Measurements from ENCODE around the gene PRKCQ. TPM values are rescaled to one million over a fixed set of nuclear protein-coding genes. Genes with fewer than 3 reads are reported as not detected.

PRKCQ gene
- total and polyA plus RNA-seq, 3 experiments from 2014 or later: 44.1 to 55.3 (median 46.7) TPM

- H3K27ac ChIP-seq (ENCODE audit: low read depth, low read length): no peak overlapping the region
- DNase-seq: no peak
- peak overlapping the region; percentile 76 to 94 (median 86) for H3K27ac Mint-ChIP-seq
Measured at GRCh38 chr10:6561552-6561951, 18.5 kb downstream of the PRKCQ start.

GRCh38 chr10:6558759-6559461, 21.2 kb downstream of the PRKCQ start:
- H3K27ac Mint-ChIP-seq: peak overlapping the region; percentile 81 to 99 (median 94)
- H3K9me3 Mint-ChIP-seq: no peaks in the 10 kb centered on the region
- H3K27me3 Mint-ChIP-seq: no peaks in the 10 kb centered on the region
- peaks cover 87 to 96% (median 94%) of the 10 kb centered on the region in 3 donors for H3K4me1 Mint-ChIP-seq
- peak overlapping the region; percentile 53 to 90 (median 84) for H3K4me3 Mint-ChIP-seq
- Histone ChIP-seq H3K27me3 (ENCODE audit: insufficient read depth, low read length, poor library complexity, severe bottlenecking) (no peaks in the 10 kb centered on the region), H3K9me3 (ENCODE audit: low read length) (no peaks in the 10 kb centered on the region), H3K4me3 (ENCODE audit: low read length) (no peak overlapping the region), H3K36me3 (ENCODE audit: insufficient read depth, low read length) (no peaks in the 10 kb centered on the region), H3K4me1 (ENCODE audit: insufficient read depth, low read length) (peaks cover 91% of the 10 kb centered on the region), H3K27ac (ENCODE audit: low read depth, low read length) (peak overlapping the region; percentile 20)
- POLR2A ChIA-PET: interaction anchor here (1.4 to 1.7 kb wide), 4 partner anchors 16 to 28 kb away, joined by 4 to 10 read pairs (median 8); no protein-coding TSS in a partner anchor
- CTCF ChIA-PET: interaction anchor here (0.8 to 2.5 kb wide), 10 partner anchors 9 to 108 kb away, joined by 3 to 8 read pairs (median 4); no protein-coding TSS in a partner anchor
- H3K36me3 Mint-ChIP-seq: peaks cover 11 to 37% (median 19%) of the 10 kb centered on the region in 3 donors
- DNase-seq: peak in 1 of 5 donors; percentile 58

More at GRCh38 chr10:6561552-6561951, 18.5 kb downstream of the PRKCQ start:
- Mint-ChIP-seq H3K4me3 (peak overlapping the region in 6 of 7 donors; percentile 16 to 72 (median 54)), H3K27me3 (no peaks in the 10 kb centered on the region), H3K4me1 (peaks cover 88 to 96% (median 94%) of the 10 kb centered on the region in 3 donors), H3K36me3 (peaks cover 11 to 44% (median 15%) of the 10 kb centered on the region in 3 donors), H3K9me3 (no peaks in the 10 kb centered on the region)
- ChIA-PET POLR2A (interaction anchor here (0.5 to 0.6 kb wide), 2 partner anchors 31 to 45 kb away, joined by 3 read pairs; no protein-coding TSS in a partner anchor), CTCF (interaction anchor here (2.3 kb wide), 1 partner anchor 15 kb away, joined by 9 read pairs; no protein-coding TSS in a partner anchor)
- Histone ChIP-seq H3K36me3 (ENCODE audit: insufficient read depth, low read length) (no peaks in the 10 kb centered on the region), H3K4me3 (ENCODE audit: low read length) (no peak overlapping the region), H3K4me1 (ENCODE audit: insufficient read depth, low read length) (peaks cover 90% of the 10 kb centered on the region), H3K9me3 (ENCODE audit: low read length) (no peaks in the 10 kb centered on the region), H3K27me3 (ENCODE audit: insufficient read depth, low read length, poor library complexity, severe bottlenecking) (no peaks in the 10 kb centered on the region)

GRCh38 chr10:6558272-6558671, 21.8 kb downstream of the PRKCQ start:
- no peaks in the 10 kb centered on the region for H3K27me3 Mint-ChIP-seq
- ChIA-PET CTCF (interaction anchor here (1.1 to 2.5 kb wide), 9 partner anchors 10 to 109 kb away, joined by 3 to 8 read pairs (median 5); no protein-coding TSS in a partner anchor), POLR2A (interaction anchor here (0.6 to 1.7 kb wide), 7 partner anchors 13 to 77 kb away, joined by 3 to 10 read pairs (median 4); no protein-coding TSS in a partner anchor)
- H3K27ac Mint-ChIP-seq: peak overlapping the region; percentile 81 to 99 (median 94)
- peak in 1 of 5 donors; percentile 60 for DNase-seq
- Histone ChIP-seq H3K4me3 (ENCODE audit: low read length) (peak overlapping the region; percentile 7), H3K9me3 (ENCODE audit: low read length) (no peaks in the 10 kb centered on the region), H3K27me3 (ENCODE audit: insufficient read depth, low read length, poor library complexity, severe bottlenecking) (no peaks in the 10 kb centered on the region), H3K27ac (ENCODE audit: low read depth, low read length) (peak overlapping the region; percentile 20), H3K4me1 (ENCODE audit: insufficient read depth, low read length) (peaks cover 86% of the 10 kb centered on the region), H3K36me3 (ENCODE audit: insufficient read depth, low read length) (no peaks in the 10 kb centered on the region)
- no peaks in the 10 kb centered on the region for H3K9me3 Mint-ChIP-seq
- peak overlapping the region; percentile 53 to 90 (median 84) for H3K4me3 Mint-ChIP-seq
- H3K36me3 Mint-ChIP-seq: peaks cover 11 to 36% (median 21%) of the 10 kb centered on the region in 3 donors
- H3K4me1 Mint-ChIP-seq: peaks cover 86 to 96% (median 94%) of the 10 kb centered on the region in 3 donors

- Histone ChIP-seq H3K27me3 (ENCODE audit: insufficient read depth, low read length, poor library complexity, severe bottlenecking) (no peaks in the 10 kb centered on the region), H3K4me3 (ENCODE audit: low read length) (no peak overlapping the region), H3K27ac (ENCODE audit: low read depth, low read length) (no peak overlapping the region), H3K4me1 (ENCODE audit: insufficient read depth, low read length) (peaks cover 54% of the 10 kb centered on the region), H3K9me3 (ENCODE audit: low read length) (no peaks in the 10 kb centered on the region), H3K36me3 (ENCODE audit: insufficient read depth, low read length) (no peaks in the 10 kb centered on the region)
- ChIA-PET CTCF (no interaction called here), POLR2A (no interaction called here)
- H3K27ac Mint-ChIP-seq: peak overlapping the region; percentile 1 to 85 (median 52)
- peaks cover 77 to 92% (median 92%) of the 10 kb centered on the region in 3 donors for H3K4me1 Mint-ChIP-seq
- no peaks in the 10 kb centered on the region for H3K9me3 Mint-ChIP-seq
- peaks cover 7 to 37% (median 23%) of the 10 kb centered on the region in 3 donors for H3K36me3 Mint-ChIP-seq
- H3K4me3 Mint-ChIP-seq: no peak overlapping the region
- no peak for DNase-seq
- no peaks in the 10 kb centered on the region for H3K27me3 Mint-ChIP-seq
Measured at GRCh38 chr10:6553937-6554336, 26.1 kb downstream of the PRKCQ start.

- Histone ChIP-seq H3K9me3 (ENCODE audit: low read length) (no peaks in the 10 kb centered on the region), H3K36me3 (ENCODE audit: insufficient read depth, low read length) (no peaks in the 10 kb centered on the region), H3K4me1 (ENCODE audit: insufficient read depth, low read length) (peaks cover 74% of the 10 kb centered on the region), H3K27ac (ENCODE audit: low read depth, low read length) (peak overlapping the region; percentile 66), H3K27me3 (ENCODE audit: insufficient read depth, low read length, poor library complexity, severe bottlenecking) (no peaks in the 10 kb centered on the region), H3K4me3 (ENCODE audit: low read length) (peak overlapping the region; percentile 53)
- peaks cover 0 to 1% of the 10 kb centered on the region in 2 donors for H3K27me3 Mint-ChIP-seq
- H3K36me3 Mint-ChIP-seq: peaks cover 4 to 15% (median 10%) of the 10 kb centered on the region in 3 donors
- peak; percentile 31 to 72 (median 67) for DNase-seq
- peaks cover 69 to 81% (median 75%) of the 10 kb centered on the region in 3 donors for H3K4me1 Mint-ChIP-seq
- ChIA-PET CTCF (interaction anchor here (0.9 to 3.0 kb wide), 13 partner anchors 9 to 104 kb away, joined by 3 to 20 read pairs (median 4); no protein-coding TSS in a partner anchor), POLR2A (interaction anchor here (0.6 to 2.8 kb wide), 12 partner anchors 9 to 60 kb away, joined by 3 to 27 read pairs (median 4); no protein-coding TSS in a partner anchor)
- H3K27ac Mint-ChIP-seq: peak overlapping the region; percentile 96 to 100 (median 100)
- H3K4me3 Mint-ChIP-seq: peak overlapping the region; percentile 77 to 96 (median 93)
- no peaks in the 10 kb centered on the region for H3K9me3 Mint-ChIP-seq
Measured at GRCh38 chr10:6543431-6544005, 36.6 kb downstream of the PRKCQ start.

GRCh38 chr10:6542999-6543430, 37.1 kb downstream of the PRKCQ start:
- Histone ChIP-seq H3K4me1 (ENCODE audit: insufficient read depth, low read length) (peaks cover 77% of the 10 kb centered on the region), H3K27ac (ENCODE audit: low read depth, low read length) (peak overlapping the region; percentile 66), H3K27me3 (ENCODE audit: insufficient read depth, low read length, poor library complexity, severe bottlenecking) (no peaks in the 10 kb centered on the region), H3K36me3 (ENCODE audit: insufficient read depth, low read length) (no peaks in the 10 kb centered on the region), H3K4me3 (ENCODE audit: low read length) (peak overlapping the region; percentile 53), H3K9me3 (ENCODE audit: low read length) (no peaks in the 10 kb centered on the region)
- POLR2A ChIA-PET: interaction anchor here (0.6 to 2.8 kb wide), 13 partner anchors 9 to 60 kb away, joined by 3 to 27 read pairs (median 4); no protein-coding TSS in a partner anchor
- peak overlapping the region; percentile 77 to 96 (median 93) for H3K4me3 Mint-ChIP-seq
- H3K27me3 Mint-ChIP-seq: peaks cover 0 to 1% of the 10 kb centered on the region in 2 donors
- peaks cover 70 to 86% (median 77%) of the 10 kb centered on the region in 3 donors for H3K4me1 Mint-ChIP-seq
- peaks cover 4 to 15% (median 10%) of the 10 kb centered on the region in 3 donors for H3K36me3 Mint-ChIP-seq
- no peaks in the 10 kb centered on the region for H3K9me3 Mint-ChIP-seq
- peak overlapping the region; percentile 96 to 100 (median 100) for H3K27ac Mint-ChIP-seq
- CTCF ChIA-PET: interaction anchor here (1.0 to 3.0 kb wide), 12 partner anchors 9 to 70 kb away, joined by 3 to 20 read pairs (median 4); no protein-coding TSS in a partner anchor
- peak; percentile 18 to 81 (median 70) for DNase-seq

GRCh38 chr10:6539833-6540232, 40.2 kb downstream of the PRKCQ start:
- POLR2A ChIA-PET: no interaction called here
- Histone ChIP-seq H3K27me3 (ENCODE audit: insufficient read depth, low read length, poor library complexity, severe bottlenecking) (no peaks in the 10 kb centered on the region), H3K36me3 (ENCODE audit: insufficient read depth, low read length) (no peaks in the 10 kb centered on the region), H3K9me3 (ENCODE audit: low read length) (no peaks in the 10 kb centered on the region), H3K4me1 (ENCODE audit: insufficient read depth, low read length) (peaks cover 83% of the 10 kb centered on the region), H3K4me3 (ENCODE audit: low read length) (no peak overlapping the region), H3K27ac (ENCODE audit: low read depth, low read length) (no peak overlapping the region)
- Mint-ChIP-seq H3K4me3 (no peak overlapping the region), H3K4me1 (peaks cover 82 to 96% (median 86%) of the 10 kb centered on the region in 3 donors), H3K27me3 (no peaks in the 10 kb centered on the region), H3K9me3 (no peaks in the 10 kb centered on the region), H3K36me3 (peaks cover 4 to 30% (median 22%) of the 10 kb centered on the region in 3 donors), H3K27ac (peak overlapping the region; percentile 59 to 100 (median 84))
- CTCF ChIA-PET: no interaction called here
- no peak for DNase-seq
